ENCODE data around the gene UNC5C.

The UNC5C gene

DNA sequence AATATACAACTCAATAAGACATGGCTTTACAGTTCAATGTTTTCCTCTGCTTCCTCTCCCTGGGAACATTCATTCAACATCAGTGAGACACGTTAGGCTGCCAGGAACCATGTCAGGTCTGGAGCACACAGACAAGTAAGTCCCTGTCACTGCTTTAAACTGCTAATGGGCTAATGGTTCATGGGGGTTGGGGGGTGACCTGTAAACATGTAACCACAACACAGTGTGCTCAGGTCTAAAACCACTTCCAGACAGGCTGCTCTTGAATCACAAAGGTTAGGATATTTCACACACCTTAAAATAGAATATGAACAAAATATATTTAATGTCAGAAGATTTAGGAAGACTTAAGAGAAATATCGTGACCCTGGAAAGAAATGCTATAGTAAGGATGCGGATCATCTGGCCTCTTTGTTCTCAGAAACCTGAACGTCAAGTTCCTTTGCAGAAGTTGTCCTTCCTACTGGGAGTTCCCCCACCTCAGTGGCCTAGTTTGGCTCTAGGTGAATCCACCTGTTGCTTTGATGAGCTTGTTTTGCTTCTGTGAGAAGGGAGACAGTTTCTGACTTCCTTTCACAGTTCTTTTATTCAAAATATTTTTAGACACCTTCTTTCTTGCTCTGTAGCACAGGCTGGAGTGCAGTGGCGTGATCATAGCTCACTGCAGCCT lies 359.9 kb downstream of the UNC5C start:
- H3K4me1 ChIP-seq (ENCODE audit: control insufficient read depth in 1 of 2, insufficient read depth in 1 of 2, low read depth in 1 of 2, low read length in 1 of 2), result peaks cover 0 to 14% of the 10 kb centered on the region in 2 experiments
- H3K27ac ChIP-seq, result no peak overlapping the region
- H3K36me3 ChIP-seq, result no peaks in the 10 kb centered on the region
- TF ChIP-seq, protein P1, sequence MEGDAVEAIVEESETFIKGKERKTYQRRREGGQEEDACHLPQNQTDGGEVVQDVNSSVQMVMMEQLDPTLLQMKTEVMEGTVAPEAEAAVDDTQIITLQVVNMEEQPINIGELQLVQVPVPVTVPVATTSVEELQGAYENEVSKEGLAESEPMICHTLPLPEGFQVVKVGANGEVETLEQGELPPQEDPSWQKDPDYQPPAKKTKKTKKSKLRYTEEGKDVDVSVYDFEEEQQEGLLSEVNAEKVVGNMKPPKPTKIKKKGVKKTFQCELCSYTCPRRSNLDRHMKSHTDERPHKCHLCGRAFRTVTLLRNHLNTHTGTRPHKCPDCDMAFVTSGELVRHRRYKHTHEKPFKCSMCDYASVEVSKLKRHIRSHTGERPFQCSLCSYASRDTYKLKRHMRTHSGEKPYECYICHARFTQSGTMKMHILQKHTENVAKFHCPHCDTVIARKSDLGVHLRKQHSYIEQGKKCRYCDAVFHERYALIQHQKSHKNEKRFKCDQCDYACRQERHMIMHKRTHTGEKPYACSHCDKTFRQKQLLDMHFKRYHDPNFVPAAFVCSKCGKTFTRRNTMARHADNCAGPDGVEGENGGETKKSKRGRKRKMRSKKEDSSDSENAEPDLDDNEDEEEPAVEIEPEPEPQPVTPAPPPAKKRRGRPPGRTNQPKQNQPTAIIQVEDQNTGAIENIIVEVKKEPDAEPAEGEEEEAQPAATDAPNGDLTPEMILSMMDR (IDR thresholded peaks at IDR 0.05), result no peak
- no peak overlapping the region for H3K4me3 ChIP-seq (ENCODE audit: low read depth in 1 of 2, low read length in 1 of 2)
- no peaks in the 10 kb centered on the region for H3K27me3 ChIP-seq
- H3K9me3 ChIP-seq, result no peaks in the 10 kb centered on the region

DNA sequence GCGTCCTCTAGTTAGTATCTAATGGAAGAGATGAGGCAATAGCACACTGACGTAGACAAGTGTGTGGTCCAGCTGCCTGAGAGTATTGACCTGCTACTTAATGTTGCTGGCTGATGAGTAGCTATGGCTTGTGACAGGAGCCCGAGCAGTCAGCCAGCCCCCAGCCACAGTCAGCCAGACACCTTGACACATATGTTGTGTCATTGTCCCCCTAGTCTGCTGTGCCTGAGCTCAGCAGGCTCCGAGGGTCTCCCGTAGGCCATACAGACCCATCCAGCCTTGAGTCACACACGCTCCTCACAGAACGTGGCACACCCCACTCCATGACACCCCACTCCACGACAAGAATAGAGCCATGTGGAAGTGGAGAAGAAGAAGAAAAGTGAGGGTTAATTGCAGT lies 362.1 kb downstream of the UNC5C start:
- TF ChIP-seq, protein P1 (IDR thresholded peaks at IDR 0.05), result no peak
- H3K36me3 ChIP-seq, result no peaks in the 10 kb centered on the region

DNA sequence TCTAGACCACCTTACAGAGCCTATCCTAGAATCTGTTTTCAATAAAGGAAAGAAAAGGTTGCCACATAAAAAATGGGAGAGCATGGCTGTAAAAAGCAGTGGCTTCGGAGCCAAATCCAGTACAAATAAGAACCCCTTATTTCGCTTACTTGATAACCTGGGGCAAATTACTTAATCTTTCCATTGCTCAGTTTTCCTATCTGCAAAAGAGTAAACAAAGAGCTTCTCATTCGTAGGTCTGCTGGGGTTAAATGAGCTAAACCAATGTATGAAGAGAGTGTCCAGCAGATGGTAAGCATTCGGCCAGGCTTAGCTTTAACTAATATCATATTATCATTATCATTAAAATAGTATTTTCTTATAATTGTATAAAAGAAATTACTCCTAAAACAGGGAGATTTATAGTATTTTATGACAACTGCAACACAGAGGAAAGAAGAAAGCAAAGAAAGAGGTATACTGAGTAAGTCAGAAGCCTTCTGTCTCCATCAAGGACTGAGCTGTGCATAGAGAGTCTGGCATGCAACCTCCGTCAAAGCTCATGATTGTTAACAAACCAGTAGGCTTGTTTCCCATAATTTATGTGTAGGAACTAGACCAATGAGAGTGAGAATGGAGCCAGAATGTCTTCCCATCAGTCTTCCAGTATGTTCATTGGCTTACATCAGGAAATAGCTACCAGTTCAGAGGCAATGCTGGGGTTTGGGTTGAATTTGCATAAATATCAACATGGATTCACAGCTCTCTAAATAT lies 364.9 kb downstream of the UNC5C start:
- no peaks in the 10 kb centered on the region for H3K27me3 ChIP-seq
- H3K9me3 ChIP-seq, result no peaks in the 10 kb centered on the region
- H3K27ac ChIP-seq, result no peak overlapping the region
- no peaks in the 10 kb centered on the region for H3K4me1 ChIP-seq (ENCODE audit: control insufficient read depth in 1 of 2, insufficient read depth in 1 of 2, low read depth in 1 of 2, low read length in 1 of 2)
- TF ChIP-seq, protein P1 (IDR thresholded peaks at IDR 0.05), result no peak
- no peak overlapping the region for H3K4me3 ChIP-seq (ENCODE audit: low read depth in 1 of 2, low read length in 1 of 2)
- H3K36me3 ChIP-seq, result no peaks in the 10 kb centered on the region

More for the DNA sequence above, 362.1 kb downstream of the UNC5C start:
- H3K4me3 ChIP-seq (ENCODE audit: low read depth in 1 of 2, low read length in 1 of 2), result no peak overlapping the region
- H3K27ac ChIP-seq, result no peak overlapping the region
- no peaks in the 10 kb centered on the region for H3K9me3 ChIP-seq
- peaks cover 0 to 3% of the 10 kb centered on the region in 2 experiments for H3K4me1 ChIP-seq (ENCODE audit: control insufficient read depth in 1 of 2, insufficient read depth in 1 of 2, low read depth in 1 of 2, low read length in 1 of 2)
- no peaks in the 10 kb centered on the region for H3K27me3 ChIP-seq

DNA sequence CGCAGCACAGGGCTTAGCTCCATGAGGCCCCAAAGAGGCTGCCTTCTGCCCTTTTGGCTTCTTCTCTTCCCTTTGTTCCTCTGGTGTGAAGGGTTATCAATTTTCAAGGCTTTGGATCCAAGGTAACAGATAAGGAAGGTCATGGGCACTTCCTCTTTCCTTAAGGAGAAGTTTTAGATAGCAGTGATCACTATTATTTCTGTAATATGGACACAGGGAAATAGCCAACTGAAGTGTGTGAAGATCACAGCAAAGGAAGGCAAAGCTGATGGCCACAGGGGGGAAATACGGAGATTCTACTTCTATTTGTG lies 366.8 kb downstream of the UNC5C start:
- TF ChIP-seq, protein P1 (IDR thresholded peaks at IDR 0.05), result no peak
- H3K27ac ChIP-seq, result no peak overlapping the region
- H3K4me1 ChIP-seq (ENCODE audit: control insufficient read depth in 1 of 2, insufficient read depth in 1 of 2, low read depth in 1 of 2, low read length in 1 of 2), result no peaks in the 10 kb centered on the region
- H3K27me3 ChIP-seq, result no peaks in the 10 kb centered on the region
- H3K9me3 ChIP-seq, result no peaks in the 10 kb centered on the region
- no peaks in the 10 kb centered on the region for H3K36me3 ChIP-seq
- no peak overlapping the region for H3K4me3 ChIP-seq (ENCODE audit: low read depth in 1 of 2, low read length in 1 of 2)

DNA sequence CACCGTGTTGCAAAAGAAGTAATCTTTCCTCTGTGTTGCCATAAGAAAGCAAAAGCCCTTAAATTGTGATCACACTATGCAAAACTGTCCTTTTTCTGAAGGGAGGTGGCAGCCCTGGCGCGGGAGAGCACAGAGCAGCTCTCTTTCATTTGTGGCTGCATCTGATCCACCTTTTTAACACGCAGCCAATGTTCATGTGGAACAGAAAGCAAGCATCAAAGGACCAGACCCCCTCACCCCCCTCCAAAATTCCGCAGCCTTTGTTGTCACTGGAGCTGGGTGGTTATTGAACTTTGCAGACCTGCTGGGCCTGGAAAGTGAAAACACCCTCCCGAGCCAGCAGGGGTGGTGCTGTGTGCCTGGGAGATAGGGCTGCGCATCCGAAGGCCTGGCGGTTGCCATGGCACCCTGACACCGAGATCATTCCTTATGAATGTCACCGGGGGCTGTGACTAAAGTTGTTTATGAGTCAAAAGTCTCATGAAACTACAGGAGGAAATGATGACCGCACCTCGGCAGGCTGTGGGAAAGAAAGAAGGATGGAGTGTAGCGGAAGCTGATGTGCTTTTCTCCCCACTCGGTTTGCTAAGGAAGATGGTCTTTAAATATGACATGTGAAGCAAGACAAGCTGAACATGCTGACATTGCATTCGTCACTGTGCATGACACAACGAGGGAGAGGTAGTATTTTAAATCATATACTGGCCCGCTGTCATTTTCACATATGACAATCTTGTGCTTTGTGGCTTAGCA lies 367.4 kb downstream of the UNC5C start:
- TF ChIP-seq, protein P1 (IDR thresholded peaks at IDR 0.05), result no peak
- no peak overlapping the region for H3K4me3 ChIP-seq (ENCODE audit: low read depth in 1 of 2, low read length in 1 of 2)
- H3K27me3 ChIP-seq, result no peaks in the 10 kb centered on the region
- H3K36me3 ChIP-seq, result no peaks in the 10 kb centered on the region
- H3K4me1 ChIP-seq (ENCODE audit: control insufficient read depth in 1 of 2, insufficient read depth in 1 of 2, low read depth in 1 of 2, low read length in 1 of 2), result no peaks in the 10 kb centered on the region
- H3K27ac ChIP-seq, result no peak overlapping the region
- no peaks in the 10 kb centered on the region for H3K9me3 ChIP-seq
